NCI-H2196 treated with DMSO at 0.1 percent for 48 hours (cell line): ENCODE data around the gene TRIOBP.

Source experiments
- DNase-seq: peaks from one replicate; lab custom pipeline; 2025; ENCODE audit not compliant: unreplicated experiment; lab: John Stamatoyannopoulos, UW

TRIOBP gene

GRCh38 chr22:37819105-37819433 is 122.2 kb downstream of the TRIOBP start:
- DNase-seq: no peak

- DNase-seq: no peak
These were observed 123.5 kb downstream of the TRIOBP start for GRCh38 chr22:37820350-37820749.

GRCh38 chr22:37822079-37822833 is 125.4 kb downstream of the TRIOBP start:
- DNase-seq: no peak

- peak; percentile 41 for DNase-seq
These were observed 126.5 kb downstream of the TRIOBP start, which contains the start of gene GALR3 for GRCh38 chr22:37823134-37823985. GALR3 (plus strand) TSS chr22:37823382; CDS start chr22:37823407, 25 bp downstream.

- DNase-seq: no peak
These were observed 128.1 kb downstream of the TRIOBP start for GRCh38 chr22:37824674-37825641.
